LNCAP (cell line): ENCODE measurements around the gene ZNF839.

Experiments used
- CTCF ChIP-seq: fragments of 450-650 bp; IDR thresholded peaks from 2 replicates; pipeline ENCODE4 v1.5.1; 2017; ENCODE audit warnings: mild to moderate bottlenecking

The ZNF839 gene

DNA sequence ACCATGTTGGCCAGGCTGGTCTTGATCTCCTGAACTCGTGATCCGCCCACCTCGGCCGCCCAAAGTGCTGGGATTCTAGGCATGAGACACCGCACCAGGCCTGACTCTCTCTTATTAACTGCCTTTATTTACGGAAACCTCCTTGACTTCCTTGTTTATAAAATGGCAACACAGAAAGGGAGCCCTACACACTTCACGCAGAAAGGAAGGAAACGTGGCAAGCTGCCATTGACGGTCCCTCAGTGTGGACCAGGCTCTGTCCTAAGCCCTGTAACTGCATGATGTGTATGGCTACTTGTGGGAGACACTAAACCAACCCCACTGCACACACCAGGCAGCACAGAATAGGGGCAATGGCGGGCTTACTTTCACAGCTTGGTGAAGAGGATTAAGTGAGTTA lies 31.5 kb downstream of the ZNF839 start:
- no peak for TF ChIP-seq CTCF

DNA sequence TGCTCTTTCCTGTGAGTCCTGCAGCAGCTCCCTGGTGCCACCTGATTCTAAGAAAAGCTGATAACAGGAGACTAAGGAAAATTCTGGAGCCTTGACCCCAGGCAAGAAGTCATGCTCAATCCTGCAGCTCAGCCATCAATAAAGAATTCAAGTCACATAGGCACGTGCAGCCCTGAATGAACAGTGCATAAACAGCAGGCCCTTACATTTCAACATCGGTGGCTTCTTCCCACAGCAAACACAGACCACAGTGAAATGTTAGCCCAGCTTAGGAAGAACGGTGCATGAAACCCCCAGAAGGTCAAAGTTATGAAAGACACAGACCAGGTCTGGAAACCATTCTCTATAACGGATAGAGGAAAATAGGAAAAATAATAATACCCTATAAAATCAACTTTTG lies 32.7 kb downstream of the ZNF839 start:
- no peak for TF ChIP-seq CTCF

DNA sequence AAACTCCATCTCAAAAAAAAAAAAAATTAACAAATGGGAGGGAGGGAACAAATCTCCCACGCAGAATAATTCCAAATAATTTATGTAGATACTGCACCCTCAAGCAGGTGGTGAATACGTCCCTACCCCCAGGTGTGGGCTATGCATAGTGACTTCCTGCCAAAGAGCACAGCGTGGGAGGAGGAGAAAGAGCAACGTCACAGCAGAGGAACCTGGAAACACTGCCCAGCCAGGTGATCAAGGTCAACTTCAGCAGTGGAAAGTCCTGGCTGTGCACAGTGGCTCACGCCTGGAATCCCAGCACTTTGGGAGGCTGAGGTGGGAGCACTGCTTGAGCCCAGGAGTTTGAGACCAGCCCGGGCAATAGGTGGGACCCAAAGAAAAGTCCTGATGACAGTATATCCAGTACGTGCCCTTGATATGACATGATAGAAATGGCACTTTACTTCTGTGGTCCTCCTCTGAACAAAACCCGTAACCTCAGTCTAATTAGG lies 33.6 kb downstream of the ZNF839 start:
- no peak for TF ChIP-seq CTCF

DNA sequence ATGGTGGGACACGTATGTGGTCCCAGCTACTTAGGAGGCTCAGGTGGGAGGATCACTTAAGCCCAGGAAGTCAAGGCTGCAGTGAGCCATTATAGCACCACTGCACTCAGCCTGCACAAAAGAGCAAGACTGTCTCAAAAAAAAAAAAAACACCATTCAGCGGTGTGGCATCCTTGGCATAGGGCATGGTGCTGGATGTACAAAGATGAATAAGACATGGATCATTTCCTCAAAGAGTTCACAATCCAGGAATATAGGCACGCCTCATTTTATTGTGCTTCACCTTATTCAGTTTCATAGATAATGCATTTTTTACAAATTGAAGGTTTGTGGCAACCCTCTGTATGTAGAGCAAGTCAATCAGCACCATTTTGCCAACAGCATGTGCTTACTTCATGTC lies 36.7 kb downstream of the ZNF839 start:
- TF ChIP-seq CTCF = no peak

GRCh38 chr14:102359341-102359740 lies 39.8 kb downstream of the ZNF839 start:
- TF ChIP-seq CTCF = no peak

GRCh38 chr14:102360388-102360787 lies 40.8 kb downstream of the ZNF839 start:
- TF ChIP-seq CTCF = no peak

GRCh38 chr14:102362084-102362483 lies 42.5 kb downstream of the ZNF839 start:
- no peak for TF ChIP-seq CTCF

DNA sequence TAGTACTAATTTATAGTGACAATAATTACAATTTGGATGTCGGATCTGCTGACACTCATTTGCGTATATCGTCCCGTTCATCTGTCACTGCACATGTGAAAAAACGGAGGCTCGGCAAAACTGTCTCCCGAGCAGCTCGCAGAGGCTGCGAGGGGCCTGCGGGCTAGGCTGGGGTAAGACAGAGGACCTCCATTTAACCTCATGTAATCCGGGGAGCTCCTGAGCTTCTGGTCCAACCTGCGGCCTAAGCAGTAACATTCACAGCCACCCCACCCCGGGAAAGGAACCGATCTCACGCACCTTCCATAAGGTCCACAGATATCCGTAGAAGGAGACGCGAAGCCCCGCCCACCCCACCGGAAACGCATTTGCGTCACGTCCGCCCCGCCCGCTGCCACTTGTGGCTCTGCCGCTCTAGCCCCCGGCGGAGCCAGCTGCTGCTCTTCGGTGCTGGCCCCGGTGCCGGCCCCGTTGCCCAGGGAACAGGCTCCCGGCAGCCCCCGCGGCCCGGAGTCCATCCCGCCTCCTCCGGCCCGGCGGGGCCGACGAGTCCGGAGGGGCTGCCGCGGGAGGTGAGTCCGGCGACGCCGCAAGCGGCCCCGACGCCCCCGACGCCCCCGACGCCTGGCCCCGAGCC lies 43.1 kb downstream of the ZNF839 start, which contains the start of the genes CINP and TECPR2:
Gene CINP (minus strand): TSS at position 346 of the 637 bp plus-strand sequence. CDS start 39 bp downstream, at position 307.
Gene TECPR2 (plus strand): TSS at position 397 of the 637 bp plus-strand sequence. CDS start 13,781 bp downstream, outside the sequence.
- TF ChIP-seq CTCF = no peak
